ENCODE measurements around the gene MMP25. TPM values are rescaled to one million over a fixed set of nuclear protein-coding genes. Genes with fewer than 3 reads are reported as not detected.

Gene MMP25
- total and polyA plus RNA-seq, 2 donors (not counting 1 experiment from before 2014, with no cell fraction given): 0.12 to 0.22 TPM

- Mint-ChIP-seq H3K27me3 (no peaks in the 10 kb centered on the region), H3K27ac (no peak overlapping the region), H3K4me3 (peak overlapping the region; percentile 59), H3K4me1 (peaks cover 24% of the 10 kb centered on the region), H3K9me3 (ENCODE audit: insufficient read depth) (no peaks in the 10 kb centered on the region)
- H3K4me3 ChIP-seq (ENCODE audit: control extremely low read depth in 1 of 5, extremely low read depth in 1 of 5, insufficient read depth in 1 of 5, low read depth in 2 of 5, low read length in 4 of 5): no peak overlapping the region
- TF ChIP-seq EZH2 (IDR thresholded peaks at IDR 0.05; ENCODE audit: borderline replicate concordance, insufficient read depth, low read depth, low read length, poor library complexity, severe bottlenecking): no peak
- H3K9me3 ChIP-seq (ENCODE audit: control extremely low read depth in 1 of 3, control insufficient read depth in 2 of 3, insufficient read depth in 1 of 3, low read length in 2 of 3): no peaks in the 10 kb centered on the region
- H4K20me1 ChIP-seq (ENCODE audit: control insufficient read depth, insufficient read depth, low read length, poor library complexity, severe bottlenecking): no peaks in the 10 kb centered on the region
- no peaks in the 10 kb centered on the region for H3K36me3 ChIP-seq (replicated peaks in 1 of 2; ENCODE audit: control extremely low read depth in 1 of 2, control insufficient read depth in 1 of 2, extremely low read depth in 1 of 2, insufficient read depth in 2 of 2, low read length in 1 of 2)
- 97% methylated on average over 11 of the region's 22 CpGs for WGBS (ENCODE audit: insufficient coverage)
- peak overlapping the region; percentile 98 for H2AFZ ChIP-seq (ENCODE audit: insufficient read depth, low read depth, low read length, poor library complexity, severe bottlenecking)
- CTCF ChIA-PET: interaction anchor here (1.3 to 6.5 kb wide), 13 partner anchors 10 to 113 kb away, joined by 4 to 140 read pairs (median 8); partner anchors contain the start of genes HCFC1R1, THOC6 and ZNF213
- H3K9ac ChIP-seq (ENCODE audit: low read length): no peak overlapping the region
- peak overlapping the region; percentile 99 for H3K4me2 ChIP-seq (replicated peaks; ENCODE audit: low read depth, low read length, poor library complexity, severe bottlenecking)
- POLR2A ChIA-PET: interaction anchor here (0.5 to 2.1 kb wide), 3 partner anchors 72 to 219 kb away, joined by 3 to 10 read pairs (median 9); no protein-coding TSS in a partner anchor
- H3K4me1 ChIP-seq (ENCODE audit: control insufficient read depth in 2 of 2, insufficient read depth in 2 of 2, low read length in 2 of 2): peaks cover 20 to 22% of the 10 kb centered on the region in 2 donors
- no peaks in the 10 kb centered on the region for H3K79me2 ChIP-seq (ENCODE audit: control insufficient read depth, insufficient read depth, low read length)
- no peak overlapping the region for H3K27ac ChIP-seq (ENCODE audit: low read length in 2 of 2)
- DNase-seq (no peak), ATAC-seq (ENCODE audit: low read depth) (no peak)
- intact Hi-C loops (cut with micrococcal nuclease): loop anchor here (2.0 kb wide), 3 partner anchors 19 to 43 kb away; no protein-coding TSS in a partner anchor
- peaks cover 0 to 6% (median 0%) of the 10 kb centered on the region in 4 experiments for H3K27me3 ChIP-seq (replicated peaks in 1 of 4; ENCODE audit: control extremely low read depth in 1 of 4, control insufficient read depth in 3 of 4, insufficient read depth in 4 of 4, low read length in 3 of 4)
These were observed 11.1 kb downstream of the MMP25 start for GRCh38 chr16:3057181-3058138.
